Skin of body (tissue), 2 donors: ENCODE data around the gene SIX3. TPM values are rescaled to one million over a fixed set of nuclear protein-coding genes. Genes with fewer than 3 reads are reported as not detected.

Source experiments
- DNase-seq: peaks from one replicate; lab custom pipeline; 2025; lab: John Stamatoyannopoulos, UW
- total RNA-seq: library from RNA; depleted of rRNA; stranded (reverse); fragments of >200 nt; gene quantifications from one replicate; pipeline ENCODE4 v1.2.3, GENCODE V29; 2014

Gene SIX3
- total RNA-seq, 1 donor from 2014 or later, result not detected

- DNase-seq, result no peak
Observed at GRCh38 chr2:44954889-44955592, 13.5 kb downstream of the SIX3 start.

GRCh38 chr2:44955593-44956392 is 14.3 kb downstream of the SIX3 start:
- peak; percentile 45 for DNase-seq

GRCh38 chr2:44956843-44957242 is 15.3 kb downstream of the SIX3 start:
- no peak for DNase-seq

GRCh38 chr2:44957656-44958327 is 16.3 kb downstream of the SIX3 start:
- DNase-seq, result no peak

- DNase-seq, result no peak
Observed at GRCh38 chr2:44959855-44960254, 18.4 kb downstream of the SIX3 start.

GRCh38 chr2:44960871-44961270 is 19.4 kb downstream of the SIX3 start:
- DNase-seq, result no peak

GRCh38 chr2:44962176-44962695 is 20.7 kb downstream of the SIX3 start:
- DNase-seq, result no peak

GRCh38 chr2:44964752-44965236 is 23.3 kb downstream of the SIX3 start:
- DNase-seq, result no peak

GRCh38 chr2:44965684-44966083 is 24.2 kb downstream of the SIX3 start:
- no peak for DNase-seq

GRCh38 chr2:44967056-44967455 is 25.6 kb downstream of the SIX3 start:
- no peak for DNase-seq

GRCh38 chr2:44967727-44968432 is 26.4 kb downstream of the SIX3 start:
- DNase-seq, result no peak

- no peak for DNase-seq
Observed at GRCh38 chr2:44969936-44970335, 28.4 kb downstream of the SIX3 start.

- DNase-seq, result no peak
Observed at GRCh38 chr2:44970846-44971450, 29.4 kb downstream of the SIX3 start.

GRCh38 chr2:44972771-44973535 is 31.5 kb downstream of the SIX3 start:
- DNase-seq, result no peak

- no peak for DNase-seq
Observed at GRCh38 chr2:44974064-44974715, 32.7 kb downstream of the SIX3 start.

- DNase-seq, result no peak
Observed at GRCh38 chr2:44975571-44976450, 34.3 kb downstream of the SIX3 start.

GRCh38 chr2:44979581-44979980 is 38.1 kb downstream of the SIX3 start:
- DNase-seq, result no peak
